Right atrium auricular region (tissue), 2 donors: Measurements from ENCODE around the gene STK40. TPM values are rescaled to one million over a fixed set of nuclear protein-coding genes. Genes with fewer than 3 reads are reported as not detected.

Source experiments
- DNase-seq: peaks from one replicate; pipeline ENCODE4 v3.0.0-alpha.2; 2019; ENCODE audit warnings: low spot score
- H3K27ac ChIP-seq, 2 donors: fragments of 200-600 bp; sonication (generic); 1 replicate in 1 of 2; 2 replicates in 1 of 2; pipeline ENCODE4 v1.5.1; 2016 to 2019
- H3K27me3 ChIP-seq, 2 donors: fragments of 200-600 bp; sonication (generic); one replicate each; pipeline versions ENCODE4 v1.5.1 to v1.6.0; 2017 to 2019
- H3K36me3 ChIP-seq: fragments of 200-600 bp; sonication (generic); one replicate; pipeline ENCODE4 v1.5.1; 2016
- H3K4me1 ChIP-seq, 2 donors: fragments of 200-600 bp; sonication (generic); one replicate each; pipeline versions ENCODE4 v1.5.1 to v1.6.0; 2017 to 2019
- H3K4me3 ChIP-seq, 2 donors: fragments of 200-600 bp; sonication (generic); 1 replicate in 1 of 2; 2 replicates in 1 of 2; pipeline ENCODE4 v1.5.1; 2017 to 2019; ENCODE audit warnings: mild to moderate bottlenecking in 1 of 2, moderate library complexity in 1 of 2
- H3K9me3 ChIP-seq, 2 donors: fragments of 200-600 bp; sonication (generic); one replicate each; pipeline ENCODE4 v1.5.1; 2019
- CTCF ChIP-seq, 2 donors: fragments of 200-600 bp; sonication (generic); IDR thresholded peaks; one replicate each; pipeline ENCODE4 v1.5.1; 2019; ENCODE audit warnings: antibody characterized with exemption in 2 of 2
- total RNA-seq, 2 donors: library from RNA; depleted of rRNA; stranded (reverse); fragments of >200 nt; gene quantifications; one replicate each; pipeline ENCODE4 v1.1.0, GENCODE V29; 2016

Gene STK40
- total RNA-seq, 2 donors from 2014 or later, result 50.5 to 74.7 TPM

- peak within 1 kb of the TSS; percentile 71 to 99 for H3K4me3 ChIP-seq
- H3K36me3 ChIP-seq, result peaks cover 16% of the 10 kb centered on the region
- peak; percentile 97 for DNase-seq
- peak within 1 kb of the TSS; percentile 90 to 99 for H3K27ac ChIP-seq
- no peaks in the 10 kb centered on the region for H3K27me3 ChIP-seq
- no peak for TF ChIP-seq CTCF (IDR thresholded peaks at IDR 0.05)
- no peaks in the 10 kb centered on the region for H3K9me3 ChIP-seq
- peaks cover 0 to 11% of the 10 kb centered on the region in 2 donors for H3K4me1 ChIP-seq
Observed at GRCh38 chr1:36397378-36398230, 11.9 kb upstream of the STK40 start, which contains the start of gene LSM10. TSS of gene LSM10 (minus strand) at chr1:36397908. CDS start at chr1:36394129, 3,779 bp downstream.

- no peak for DNase-seq
- peaks cover 22% of the 10 kb centered on the region for H3K36me3 ChIP-seq
- H3K27ac ChIP-seq, result peak overlapping the region; percentile 90 to 99
- H3K4me3 ChIP-seq, result peak overlapping the region; percentile 71 to 99
- peaks cover 0 to 11% of the 10 kb centered on the region in 2 donors for H3K4me1 ChIP-seq
- H3K27me3 ChIP-seq, result no peaks in the 10 kb centered on the region
- H3K9me3 ChIP-seq, result no peaks in the 10 kb centered on the region
- TF ChIP-seq CTCF (IDR thresholded peaks at IDR 0.05), result no peak
Observed at GRCh38 chr1:36397083-36397377, 11.3 kb upstream of the STK40 start.

- no peak overlapping the region for H3K4me3 ChIP-seq
- H3K9me3 ChIP-seq, result no peaks in the 10 kb centered on the region
- H3K4me1 ChIP-seq, result peaks cover 0 to 11% of the 10 kb centered on the region in 2 donors
- no peaks in the 10 kb centered on the region for H3K27me3 ChIP-seq
- H3K27ac ChIP-seq, result peak overlapping the region in 1 of 2 donors; percentile 90
- no peak for TF ChIP-seq CTCF (IDR thresholded peaks at IDR 0.05)
- H3K36me3 ChIP-seq, result peaks cover 26% of the 10 kb centered on the region
- no peak for DNase-seq
Observed at GRCh38 chr1:36396359-36396758, 10.6 kb upstream of the STK40 start.

- H3K36me3 ChIP-seq, result peaks cover 33% of the 10 kb centered on the region
- TF ChIP-seq CTCF (IDR thresholded peaks at IDR 0.05), result no peak
- DNase-seq, result no peak
- no peak overlapping the region for H3K4me3 ChIP-seq
- H3K27ac ChIP-seq, result no peak overlapping the region
- peaks cover 0 to 24% of the 10 kb centered on the region in 2 donors for H3K4me1 ChIP-seq
- H3K9me3 ChIP-seq, result no peaks in the 10 kb centered on the region
- H3K27me3 ChIP-seq, result no peaks in the 10 kb centered on the region
Observed at GRCh38 chr1:36393686-36394085, 8.0 kb upstream of the STK40 start.

DNA sequence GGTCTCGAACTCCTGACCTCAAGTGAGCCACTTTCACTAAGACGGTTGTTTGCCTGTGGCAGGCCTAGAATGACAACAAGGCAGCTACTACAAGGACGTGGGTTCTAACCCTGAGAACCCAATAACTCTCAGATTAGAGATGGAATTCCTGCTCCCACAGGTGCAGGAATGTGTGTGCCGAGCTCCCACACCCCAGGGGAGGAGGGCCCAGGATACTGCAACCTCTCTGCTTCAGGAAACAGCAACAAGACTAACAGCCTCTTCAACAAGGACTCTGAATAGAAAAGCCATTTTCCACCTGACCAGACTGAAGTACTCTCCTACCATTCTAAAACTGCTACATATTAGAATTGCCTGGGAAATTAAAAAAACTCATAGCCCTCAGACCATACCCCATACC is 7.1 kb upstream of the STK40 start:
- H3K4me3 ChIP-seq, result no peak overlapping the region
- H3K9me3 ChIP-seq, result no peaks in the 10 kb centered on the region
- no peak overlapping the region for H3K27ac ChIP-seq
- DNase-seq, result no peak
- no peaks in the 10 kb centered on the region for H3K27me3 ChIP-seq
- peaks cover 0 to 33% of the 10 kb centered on the region in 2 donors for H3K4me1 ChIP-seq
- H3K36me3 ChIP-seq, result peaks cover 33% of the 10 kb centered on the region
- no peak for TF ChIP-seq CTCF (IDR thresholded peaks at IDR 0.05)
